GM19035 (cell line): ENCODE data around the gene PHEX.

ENCODE experiments used
- ATAC-seq: cut with Tn5 transposase; IDR thresholded peaks from one replicate; pipeline ENCODE4 v1.9.1; 2021; ENCODE audit not compliant: unreplicated experiment

PHEX gene

GRCh38 chrX:22097012-22097694 lies 65.0 kb downstream of the PHEX start:
- no peak for ATAC-seq

- no peak for ATAC-seq
Measured at GRCh38 chrX:22105231-22105630, 73.1 kb downstream of the PHEX start.

DNA sequence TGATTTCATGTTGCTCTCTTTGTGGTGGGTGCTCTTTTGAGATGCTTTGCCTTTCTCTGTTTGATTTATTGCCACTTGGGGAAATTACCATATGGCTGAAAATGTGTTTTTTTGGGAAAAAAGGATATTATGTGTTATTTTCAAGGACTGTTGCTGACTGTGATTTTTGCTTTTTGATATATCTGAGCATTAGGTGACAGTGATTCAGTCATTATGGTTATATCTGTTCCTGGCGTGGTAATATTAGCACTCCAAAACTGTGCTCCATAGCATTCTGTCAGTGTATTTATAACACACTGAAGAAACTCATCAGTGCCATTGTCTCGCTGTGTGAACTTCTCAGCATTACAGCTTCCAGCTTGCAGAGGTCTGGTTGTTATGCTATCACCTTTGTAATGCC lies 73.8 kb downstream of the PHEX start:
- no peak for ATAC-seq

DNA sequence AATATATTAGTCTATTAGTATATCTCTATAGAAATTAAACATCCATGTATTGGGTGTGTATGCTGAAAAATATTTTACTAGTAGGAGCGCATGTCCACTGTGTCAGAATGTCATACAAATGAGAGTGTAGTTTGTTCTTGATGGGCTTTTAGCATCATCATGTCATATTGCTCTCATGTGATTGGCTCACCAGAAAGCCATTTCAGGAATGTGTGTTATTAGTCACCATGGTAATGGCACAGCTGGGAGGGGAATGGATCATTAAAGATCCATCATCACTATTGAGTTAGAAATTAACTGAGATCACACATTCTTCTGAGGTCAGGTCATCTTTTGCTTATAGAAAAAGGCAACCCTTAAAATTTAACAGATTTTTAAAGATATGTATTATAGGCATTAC lies 77.3 kb downstream of the PHEX start:
- no peak for ATAC-seq

DNA sequence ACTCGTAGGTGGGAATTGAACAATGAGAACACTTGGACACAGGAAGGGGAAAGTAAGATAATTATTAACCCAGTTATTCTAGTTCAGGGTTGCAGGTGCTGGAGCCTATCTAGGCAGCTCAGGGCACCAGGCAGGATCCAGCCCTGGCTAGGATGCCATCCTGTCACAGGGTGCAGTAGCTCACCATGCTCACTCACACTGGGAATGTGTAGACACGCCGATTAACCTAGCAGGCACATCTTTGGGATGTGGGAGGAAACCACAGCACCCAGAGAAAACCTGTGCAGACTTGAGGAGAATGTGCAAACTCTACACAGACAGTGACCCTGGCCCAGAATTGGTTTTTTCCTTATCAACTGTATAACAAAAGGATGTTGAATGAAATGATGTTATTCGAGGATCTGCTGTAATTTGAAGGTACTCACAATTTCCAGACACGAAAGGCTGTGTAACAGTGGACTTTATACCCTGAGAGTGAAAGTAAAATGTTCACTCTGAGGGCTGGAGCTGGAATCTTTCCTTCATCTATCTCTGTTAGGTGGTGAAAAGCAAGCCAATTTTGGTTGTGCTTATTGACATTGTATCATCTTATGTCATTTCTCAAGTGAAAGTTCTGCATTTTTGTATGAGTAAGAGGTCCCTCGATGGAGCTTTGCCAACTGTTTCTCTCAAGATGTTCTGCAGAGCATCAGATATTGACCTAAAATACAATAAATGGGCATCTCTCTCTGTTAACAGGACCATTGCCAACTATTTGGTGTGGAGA lies 78.8 kb downstream of the PHEX start:
- no peak for ATAC-seq

DNA sequence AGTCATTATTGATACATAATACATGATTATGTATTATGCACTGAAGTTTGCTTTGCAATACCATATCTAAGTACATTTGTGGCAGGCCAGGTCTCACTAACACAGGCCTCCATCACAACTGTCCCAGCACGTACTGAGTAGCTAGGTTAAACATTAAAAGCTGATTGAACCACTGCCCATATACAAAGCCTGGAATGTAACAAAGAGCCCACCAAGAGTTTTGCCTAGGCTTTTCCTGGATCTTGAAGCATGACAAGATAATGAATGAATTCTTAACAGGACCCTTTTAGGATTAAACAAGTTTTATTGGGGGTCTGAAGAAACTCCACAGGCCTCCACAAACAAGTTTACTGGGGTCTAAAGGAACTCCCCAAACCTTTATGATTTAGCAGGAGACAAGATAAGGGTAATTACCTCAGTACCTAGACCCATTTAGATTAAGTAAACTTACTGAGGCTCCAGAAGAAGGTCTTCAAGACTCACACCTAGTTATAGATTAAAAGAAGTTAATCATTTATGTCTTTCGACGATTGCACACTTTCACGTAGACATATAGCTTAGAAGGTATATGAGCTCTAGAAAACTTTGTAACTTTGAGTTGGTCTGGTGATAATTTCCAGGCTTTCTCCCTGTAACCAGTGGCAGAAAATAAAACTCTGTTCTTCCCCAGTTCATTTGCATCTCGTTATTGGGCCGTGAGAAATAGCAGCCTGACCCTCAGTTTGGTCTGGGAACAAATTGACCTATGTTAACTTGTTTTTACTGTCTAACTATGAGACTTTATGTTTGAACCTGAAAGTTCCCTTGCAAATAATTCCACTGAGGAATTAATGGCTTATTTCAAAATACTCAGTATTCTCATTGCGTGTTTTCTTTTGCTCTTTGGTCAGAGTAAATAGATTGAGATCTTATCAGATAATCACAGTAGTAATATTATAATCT lies 84.8 kb downstream of the PHEX start:
- ATAC-seq: no peak

GRCh38 chrX:22117633-22118032 lies 85.5 kb downstream of the PHEX start:
- ATAC-seq: no peak

DNA sequence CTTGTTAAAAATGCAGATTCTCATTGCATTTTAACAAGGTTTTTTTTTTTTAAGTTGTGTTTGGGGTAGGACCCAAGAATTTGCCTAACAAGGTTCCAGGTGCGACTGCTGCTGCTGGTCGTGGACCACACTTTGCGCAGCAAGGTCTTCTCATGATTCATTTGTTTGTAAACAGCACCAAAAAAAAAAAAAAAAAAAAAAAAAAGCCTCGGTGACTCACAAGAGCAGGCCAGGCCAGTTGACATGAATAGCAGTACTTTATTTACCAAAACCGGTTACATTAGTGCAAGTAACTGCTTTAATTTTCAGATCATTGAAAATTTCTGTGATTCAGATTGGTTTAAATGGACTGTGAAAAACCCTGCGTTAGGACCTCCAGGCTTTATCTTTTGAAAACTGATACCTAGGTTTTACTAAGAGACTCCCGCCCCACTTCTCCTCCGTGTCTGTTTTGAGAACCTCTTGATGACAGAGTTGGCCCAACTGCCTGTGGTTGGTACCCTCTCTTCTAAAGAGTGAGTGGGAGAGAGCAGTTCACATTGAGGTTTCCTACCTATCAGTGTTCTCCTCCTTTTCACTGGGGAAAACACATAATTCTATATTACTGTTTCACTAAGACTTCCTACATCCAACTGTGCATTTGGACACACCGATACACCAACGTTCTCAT lies 86.2 kb downstream of the PHEX start:
- no peak for ATAC-seq

GRCh38 chrX:22121161-22121560 lies 89.0 kb downstream of the PHEX start:
- ATAC-seq: no peak

GRCh38 chrX:22122510-22122909 lies 90.4 kb downstream of the PHEX start:
- no peak for ATAC-seq

DNA sequence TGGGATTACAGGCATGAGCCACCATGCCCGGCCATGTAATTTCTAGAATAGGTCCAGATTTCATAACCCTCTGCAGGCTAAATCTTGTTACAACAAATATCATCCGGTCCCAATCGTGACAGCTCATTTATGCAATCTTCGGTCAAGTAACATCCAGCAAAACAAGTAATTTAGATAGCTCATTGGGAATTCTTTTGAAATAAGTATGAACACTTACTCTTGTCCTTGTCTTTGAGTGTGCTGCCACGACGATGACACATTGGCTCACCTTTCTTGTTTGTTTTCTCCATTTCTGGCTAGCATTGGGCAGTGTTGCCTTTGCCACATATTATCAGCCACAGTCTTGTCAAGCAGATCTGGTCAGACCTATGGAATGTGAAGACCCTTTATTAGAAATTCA lies 92.0 kb downstream of the PHEX start:
- no peak for ATAC-seq

DNA sequence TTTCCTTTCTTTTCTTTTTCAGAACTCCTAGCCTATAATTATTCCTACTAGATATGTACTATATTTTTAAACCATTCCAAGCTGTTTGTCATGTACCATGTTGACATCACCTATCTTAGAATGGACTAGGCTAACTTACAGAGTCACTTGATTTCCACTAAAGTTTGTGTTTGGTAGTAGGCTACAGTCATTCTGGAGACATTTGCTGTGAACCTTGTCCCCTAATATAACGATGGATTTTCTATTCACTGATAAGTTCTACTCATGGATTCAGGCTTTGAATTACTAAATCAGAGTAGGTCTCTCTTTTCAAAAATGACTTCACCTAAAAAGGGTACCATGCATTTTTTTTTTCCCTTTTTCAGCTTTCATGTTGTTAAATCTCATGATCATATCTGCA lies 93.4 kb downstream of the PHEX start:
- no peak for ATAC-seq

DNA sequence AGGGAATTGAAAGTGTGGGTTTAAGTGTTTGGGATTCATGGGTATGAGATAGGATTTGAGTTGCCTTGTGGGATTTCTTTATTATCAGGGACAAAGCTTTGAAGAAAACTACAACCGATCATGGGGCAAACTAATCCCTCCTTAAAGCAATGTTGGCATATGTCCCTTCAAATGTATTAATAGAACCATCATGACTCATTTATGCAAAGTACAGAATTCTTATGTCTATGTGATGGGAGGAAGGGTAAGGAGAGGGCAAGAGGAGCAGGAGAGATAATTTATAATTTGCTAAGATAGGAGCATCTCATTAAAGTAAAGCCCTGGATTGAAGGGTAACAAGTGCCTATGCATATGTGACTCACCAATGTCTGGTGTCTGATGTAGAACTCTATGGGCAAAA lies 94.2 kb downstream of the PHEX start:
- ATAC-seq: no peak

GRCh38 chrX:22128961-22129360 lies 96.8 kb downstream of the PHEX start:
- ATAC-seq: no peak

DNA sequence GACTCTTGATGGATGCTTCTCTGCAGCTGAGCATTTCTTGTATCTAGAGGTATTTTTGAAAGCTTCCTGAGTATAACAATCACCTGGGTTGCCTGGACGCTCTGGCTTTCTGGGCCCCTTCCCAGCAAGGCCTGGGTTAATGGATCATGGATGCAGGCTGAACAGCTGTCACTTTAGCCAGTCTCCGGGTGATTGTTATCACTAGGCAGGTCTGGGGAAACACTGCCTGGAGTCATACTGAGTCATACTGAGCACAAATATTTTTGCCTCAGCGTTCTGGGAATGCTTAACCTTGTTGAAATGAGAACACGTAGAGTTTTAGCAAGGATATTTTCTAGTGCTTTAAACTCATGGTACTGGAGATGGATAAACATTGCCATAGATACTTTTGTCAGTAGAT lies 102.6 kb downstream of the PHEX start:
- no peak for ATAC-seq

- ATAC-seq: no peak
Measured at GRCh38 chrX:22135171-22135711, 103.1 kb downstream of the PHEX start.

GRCh38 chrX:22135994-22136684 lies 104.0 kb downstream of the PHEX start:
- no peak for ATAC-seq

GRCh38 chrX:22136711-22137110 lies 104.6 kb downstream of the PHEX start:
- ATAC-seq: no peak

DNA sequence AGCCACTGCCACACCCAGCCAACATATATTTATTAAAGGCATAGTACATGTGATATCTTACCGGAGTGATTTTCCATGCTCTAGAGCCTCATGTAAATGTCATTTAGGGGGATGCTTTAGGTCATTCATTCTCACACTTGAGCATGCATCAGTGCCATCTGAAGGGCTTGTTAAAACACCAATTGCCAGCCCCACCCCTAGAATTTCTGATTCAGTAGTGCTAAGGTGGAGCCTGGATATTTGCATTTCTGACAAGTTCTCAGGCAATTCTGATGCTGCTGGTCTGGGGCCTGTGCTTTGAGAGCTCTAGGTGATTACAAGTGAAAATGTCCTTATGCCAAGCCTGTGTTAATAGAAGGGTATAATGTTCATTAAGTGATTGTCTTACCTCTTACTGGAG lies 107.7 kb downstream of the PHEX start:
- no peak for ATAC-seq

- no peak for ATAC-seq
Measured at GRCh38 chrX:22141047-22141730, 109.1 kb downstream of the PHEX start.
